HEK293 (cell line): ENCODE data around the gene IRF6.

Source experiments
- CTCF ChIA-PET: fragments of 350-600 bp; formaldehyde crosslinking; extraction: SDS; loops from one replicate; lab custom pipeline; 2021; ENCODE audit warnings: antibody characterized with exemption; lab: Yijun Ruan, JAX
- POLR2A ChIA-PET: fragments of 300-600 bp; formaldehyde crosslinking; extraction: SDS; loops from one replicate; lab custom pipeline; 2020; ENCODE audit warnings: antibody characterized with exemption, inconsistent platforms; lab: Yijun Ruan, JAX
- H3K27ac ChIP-seq: fragments of 200-500 bp; sonication (Bioruptor generic); 2 replicates; pipeline ENCODE4 v1.5.1; 2014; ENCODE audit warnings: low read depth, low read length, control low read depth, inconsistent platforms; ENCODE audit errors: extremely low read depth
- H3K36me3 ChIP-seq, 2 experiments: fragments of 200-500 bp in 1 of 2; sonication (Bioruptor generic) in 1 of 2; 1 replicate in 1 of 2; 2 replicates in 1 of 2; pipeline ENCODE4 v1.5.1; 2014 to 2017; ENCODE audit warnings: inconsistent platforms in 2 of 2, low read length in 2 of 2; ENCODE audit not compliant: control insufficient read depth in 2 of 2, insufficient read depth in 1 of 2
- H3K4me1 ChIP-seq: fragments of 200-500 bp; sonication (Bioruptor generic); 2 replicates; pipeline ENCODE4 v1.5.1; 2014; ENCODE audit warnings: mild to moderate bottlenecking, low read length, inconsistent platforms; ENCODE audit not compliant: control insufficient read depth, insufficient read depth
- H3K4me3 ChIP-seq: 2 replicates; pipeline ENCODE4 v1.5.1; 2011; ENCODE audit warnings: low read depth, mild to moderate bottlenecking, control low read depth, low read length, moderate library complexity
- H3K9me3 ChIP-seq: fragments of 200-500 bp; sonication (Bioruptor generic); 2 replicates; pipeline ENCODE4 v1.5.1; 2014; ENCODE audit warnings: low read depth, low read length, inconsistent platforms; ENCODE audit not compliant: control insufficient read depth, insufficient read depth
- ATF2 ChIP-seq: fragments of 450-650 bp; formaldehyde crosslinking; IDR thresholded peaks from 2 replicates; pipeline ENCODE4 v1.5.1; 2016; ENCODE audit warnings: missing biosample characterization, missing genetic modification characterization, low read depth
- GLIS1 ChIP-seq: fragments of 450-650 bp; formaldehyde crosslinking; IDR thresholded peaks from 2 replicates; pipeline ENCODE4 v1.5.1; 2016; ENCODE audit warnings: missing biosample characterization, missing genetic modification characterization
- KLF10 ChIP-seq: fragments of 450-650 bp; IDR thresholded peaks from 2 replicates; pipeline ENCODE4 v1.5.1; 2018; ENCODE audit warnings: missing biosample characterization, mild to moderate bottlenecking, missing genetic modification characterization
- KLF17 ChIP-seq: fragments of 450-650 bp; formaldehyde crosslinking; IDR thresholded peaks from 2 replicates; pipeline ENCODE4 v1.5.1; 2016; ENCODE audit warnings: missing biosample characterization, missing genetic modification characterization
- KLF9 ChIP-seq: fragments of 450-650 bp; formaldehyde crosslinking; IDR thresholded peaks from 2 replicates; pipeline ENCODE4 v1.5.1; 2016; ENCODE audit warnings: missing biosample characterization, missing genetic modification characterization, low read depth
- MEIS1 ChIP-seq: sonication (generic); formaldehyde crosslinking; IDR thresholded peaks from 2 replicates; pipeline ENCODE4 v1.8.1; 2022; ENCODE audit warnings: missing genetic modification reagents, mild to moderate bottlenecking, borderline replicate concordance
- RBAK ChIP-seq: fragments of 450-650 bp; formaldehyde crosslinking; IDR thresholded peaks from 2 replicates; pipeline ENCODE4 v1.5.1; 2016; ENCODE audit warnings: missing biosample characterization, missing genetic modification characterization
- ZNF146 ChIP-seq: fragments of 450-650 bp; formaldehyde crosslinking; IDR thresholded peaks from 2 replicates; pipeline ENCODE4 v1.5.1; 2016; ENCODE audit warnings: missing biosample characterization, missing genetic modification characterization
- ZNF16 ChIP-seq: fragments of 450-650 bp; formaldehyde crosslinking; IDR thresholded peaks from 2 replicates; pipeline ENCODE4 v1.5.1; 2016; ENCODE audit warnings: low read depth, missing biosample characterization, missing genetic modification characterization
- ZNF292 ChIP-seq: fragments of 450-650 bp; formaldehyde crosslinking; IDR thresholded peaks from 2 replicates; pipeline ENCODE4 v1.5.1; 2016; ENCODE audit warnings: low read depth, missing biosample characterization, missing genetic modification characterization, borderline replicate concordance
- ZNF350 ChIP-seq: fragments of 450-650 bp; formaldehyde crosslinking; IDR thresholded peaks from 2 replicates; pipeline ENCODE4 v1.5.0; 2017; ENCODE audit warnings: missing biosample characterization, mild to moderate bottlenecking, missing genetic modification characterization
- ZNF416 ChIP-seq: fragments of 450-650 bp; formaldehyde crosslinking; IDR thresholded peaks from 2 replicates; pipeline ENCODE4 v1.5.1; 2016; ENCODE audit warnings: missing biosample characterization, missing genetic modification characterization
- ZNF629 ChIP-seq: fragments of 450-650 bp; formaldehyde crosslinking; IDR thresholded peaks from 2 replicates; pipeline ENCODE4 v1.5.1; 2017; ENCODE audit warnings: missing biosample characterization, missing genetic modification characterization
- ZNF701 ChIP-seq: fragments of 450-650 bp; formaldehyde crosslinking; IDR thresholded peaks from 2 replicates; pipeline ENCODE4 v1.5.1; 2016; ENCODE audit warnings: missing biosample characterization, missing genetic modification characterization
- ZNF76 ChIP-seq: fragments of 450-650 bp; formaldehyde crosslinking; IDR thresholded peaks from 2 replicates; pipeline ENCODE4; 2016; ENCODE audit warnings: low read depth, missing biosample characterization, missing genetic modification characterization, borderline replicate concordance
- ZNF776 ChIP-seq: fragments of 450-650 bp; formaldehyde crosslinking; IDR thresholded peaks from 2 replicates; pipeline ENCODE4 v1.5.0; 2017; ENCODE audit warnings: missing biosample characterization, missing genetic modification characterization, borderline replicate concordance
- ZXDB ChIP-seq: fragments of 450-650 bp; formaldehyde crosslinking; IDR thresholded peaks from 2 replicates; pipeline ENCODE4 v1.5.1; 2016; ENCODE audit warnings: missing biosample characterization, missing genetic modification characterization
- TF ChIP-seq, protein P1 (sequence below): fragments of 450-650 bp; formaldehyde crosslinking; IDR thresholded peaks from 2 replicates; pipeline ENCODE4 v1.5.1; 2016; ENCODE audit warnings: missing biosample characterization, missing genetic modification characterization
- TF ChIP-seq, protein P2 (sequence below): fragments of 450-650 bp; formaldehyde crosslinking; IDR thresholded peaks from 2 replicates; pipeline ENCODE4 v1.5.1; 2016; ENCODE audit warnings: missing biosample characterization, missing genetic modification characterization
- TF ChIP-seq, protein P3 (sequence below): fragments of 450-650 bp; formaldehyde crosslinking; IDR thresholded peaks from 2 replicates; pipeline ENCODE4 v1.5.1; 2016; ENCODE audit warnings: missing biosample characterization, missing genetic modification characterization

IRF6 gene

GRCh38 chr1:209817691-209818090 is 11.7 kb upstream of the IRF6 start:
- Histone ChIP-seq H3K4me1 (no peaks in the 10 kb centered on the region), H3K27ac (no peak overlapping the region), H3K36me3 (no peaks in the 10 kb centered on the region), H3K9me3 (no peaks in the 10 kb centered on the region), H3K4me3 (no peak overlapping the region)
- ChIA-PET POLR2A (interaction anchor here (1.0 kb wide), 1 partner anchor 9 kb away, joined by 3 read pairs; no protein-coding TSS in a partner anchor), CTCF (interaction anchor here (0.7 to 1.7 kb wide), 3 partner anchors 10 to 600 kb away, joined by 4 to 9 read pairs (median 4); partner anchors contain the start of gene UTP25)
- TF ChIP-seq ZNF701 (tag by site-specific recombination) (no peak), ZNF629 (tag by site-specific recombination) (no peak), KLF9 (no peak), ZNF16 (no peak), ZNF416 (tag by site-specific recombination) (no peak), ZNF350 (tag by site-specific recombination) (no peak), KLF10 (no peak), MEIS1 (CRISPR knock-in tag) (no peak), GLIS1 (tag by site-specific recombination) (no peak), ZNF146 (tag by site-specific recombination) (no peak), ZNF76 (no peak), KLF17 (tag by site-specific recombination) (no peak), ATF2 (tag by site-specific recombination) (no peak), ZXDB (tag by site-specific recombination) (no peak), RBAK (tag by site-specific recombination) (no peak), ZNF776 (tag by site-specific recombination) (no peak), ZNF292 (tag by site-specific recombination) (no peak)
- TF ChIP-seq, protein P1, sequence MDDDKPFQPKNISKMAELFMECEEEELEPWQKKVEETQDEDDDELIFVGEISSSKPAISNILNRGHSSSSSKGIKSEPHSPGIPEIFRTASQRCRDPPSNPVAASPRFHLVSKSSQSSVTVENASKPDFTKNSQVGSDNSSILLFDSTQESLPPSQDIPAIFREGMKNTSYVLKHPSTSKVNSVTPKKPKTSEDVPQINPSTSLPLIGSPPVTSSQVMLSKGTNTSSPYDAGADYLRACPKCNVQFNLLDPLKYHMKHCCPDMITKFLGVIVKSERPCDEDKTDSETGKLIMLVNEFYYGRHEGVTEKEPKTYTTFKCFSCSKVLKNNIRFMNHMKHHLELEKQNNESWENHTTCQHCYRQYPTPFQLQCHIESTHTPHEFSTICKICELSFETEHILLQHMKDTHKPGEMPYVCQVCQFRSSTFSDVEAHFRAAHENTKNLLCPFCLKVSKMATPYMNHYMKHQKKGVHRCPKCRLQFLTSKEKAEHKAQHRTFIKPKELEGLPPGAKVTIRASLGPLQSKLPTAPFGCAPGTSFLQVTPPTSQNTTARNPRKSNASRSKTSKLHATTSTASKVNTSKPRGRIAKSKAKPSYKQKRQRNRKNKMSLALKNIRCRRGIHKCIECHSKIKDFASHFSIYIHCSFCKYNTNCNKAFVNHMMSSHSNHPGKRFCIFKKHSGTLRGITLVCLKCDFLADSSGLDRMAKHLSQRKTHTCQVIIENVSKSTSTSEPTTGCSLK (tag by site-specific recombination), result no peak
- TF ChIP-seq, protein P2, sequence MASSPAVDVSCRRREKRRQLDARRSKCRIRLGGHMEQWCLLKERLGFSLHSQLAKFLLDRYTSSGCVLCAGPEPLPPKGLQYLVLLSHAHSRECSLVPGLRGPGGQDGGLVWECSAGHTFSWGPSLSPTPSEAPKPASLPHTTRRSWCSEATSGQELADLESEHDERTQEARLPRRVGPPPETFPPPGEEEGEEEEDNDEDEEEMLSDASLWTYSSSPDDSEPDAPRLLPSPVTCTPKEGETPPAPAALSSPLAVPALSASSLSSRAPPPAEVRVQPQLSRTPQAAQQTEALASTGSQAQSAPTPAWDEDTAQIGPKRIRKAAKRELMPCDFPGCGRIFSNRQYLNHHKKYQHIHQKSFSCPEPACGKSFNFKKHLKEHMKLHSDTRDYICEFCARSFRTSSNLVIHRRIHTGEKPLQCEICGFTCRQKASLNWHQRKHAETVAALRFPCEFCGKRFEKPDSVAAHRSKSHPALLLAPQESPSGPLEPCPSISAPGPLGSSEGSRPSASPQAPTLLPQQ (tag by site-specific recombination), result no peak
- TF ChIP-seq, protein P3, sequence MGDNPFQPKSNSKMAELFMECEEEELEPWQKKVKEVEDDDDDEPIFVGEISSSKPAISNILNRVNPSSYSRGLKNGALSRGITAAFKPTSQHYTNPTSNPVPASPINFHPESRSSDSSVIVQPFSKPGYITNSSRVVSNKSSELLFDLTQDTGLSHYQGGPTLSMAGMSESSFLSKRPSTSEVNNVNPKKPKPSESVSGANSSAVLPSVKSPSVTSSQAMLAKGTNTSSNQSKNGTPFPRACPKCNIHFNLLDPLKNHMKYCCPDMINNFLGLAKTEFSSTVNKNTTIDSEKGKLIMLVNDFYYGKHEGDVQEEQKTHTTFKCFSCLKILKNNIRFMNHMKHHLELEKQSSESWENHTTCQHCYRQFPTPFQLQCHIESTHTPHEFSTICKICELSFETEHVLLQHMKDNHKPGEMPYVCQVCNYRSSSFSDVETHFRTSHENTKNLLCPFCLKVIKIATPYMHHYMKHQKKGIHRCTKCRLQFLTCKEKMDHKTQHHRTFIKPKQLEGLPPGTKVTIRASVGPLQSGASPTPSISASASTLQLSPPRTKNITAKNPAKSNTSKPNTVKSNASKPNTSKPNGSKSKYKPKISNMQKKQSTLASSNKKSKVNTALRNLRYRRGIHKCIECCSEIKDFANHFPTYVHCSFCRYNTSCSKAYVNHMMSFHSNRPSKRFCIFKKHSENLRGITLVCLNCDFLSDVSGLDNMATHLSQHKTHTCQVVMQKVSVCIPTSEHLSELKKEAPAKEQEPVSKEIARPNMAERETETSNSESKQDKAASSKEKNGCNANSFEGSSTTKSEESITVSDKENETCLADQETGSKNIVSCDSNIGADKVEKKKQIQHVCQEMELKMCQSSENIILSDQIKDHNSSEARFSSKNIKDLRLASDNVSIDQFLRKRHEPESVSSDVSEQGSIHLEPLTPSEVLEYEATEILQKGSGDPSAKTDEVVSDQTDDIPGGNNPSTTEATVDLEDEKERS, result no peak
